GM18873 (cell line): Measurements from ENCODE around the gene PARD3B.

Experiments
- ATAC-seq: cut with Tn5 transposase; IDR thresholded peaks from one replicate; pipeline ENCODE4 v1.9.1; 2021; ENCODE audit warnings: mild to moderate bottlenecking, moderate library complexity, moderate number of reproducible peaks; ENCODE audit not compliant: unreplicated experiment, low FRiP score

PARD3B gene

DNA sequence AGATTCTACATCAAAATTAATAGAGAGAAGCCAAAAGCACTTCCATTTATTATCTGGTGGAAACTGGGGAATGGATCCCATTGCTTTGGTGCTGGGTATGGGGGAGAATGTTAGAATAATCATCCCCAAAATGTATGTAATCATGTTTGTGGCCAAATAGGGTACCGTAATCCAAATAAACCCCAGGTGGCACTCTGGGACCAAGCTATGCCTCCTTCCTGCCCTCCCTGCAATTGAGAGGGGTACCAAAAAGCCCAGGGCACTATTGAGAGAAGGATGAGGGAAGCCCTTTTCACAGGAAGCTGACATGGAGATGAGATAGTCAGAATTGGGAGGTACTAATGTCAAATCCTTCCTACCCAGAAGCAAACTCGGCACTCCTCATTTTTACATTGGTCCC, 1051.3 kb downstream of the PARD3B start:
- ATAC-seq: no peak

DNA sequence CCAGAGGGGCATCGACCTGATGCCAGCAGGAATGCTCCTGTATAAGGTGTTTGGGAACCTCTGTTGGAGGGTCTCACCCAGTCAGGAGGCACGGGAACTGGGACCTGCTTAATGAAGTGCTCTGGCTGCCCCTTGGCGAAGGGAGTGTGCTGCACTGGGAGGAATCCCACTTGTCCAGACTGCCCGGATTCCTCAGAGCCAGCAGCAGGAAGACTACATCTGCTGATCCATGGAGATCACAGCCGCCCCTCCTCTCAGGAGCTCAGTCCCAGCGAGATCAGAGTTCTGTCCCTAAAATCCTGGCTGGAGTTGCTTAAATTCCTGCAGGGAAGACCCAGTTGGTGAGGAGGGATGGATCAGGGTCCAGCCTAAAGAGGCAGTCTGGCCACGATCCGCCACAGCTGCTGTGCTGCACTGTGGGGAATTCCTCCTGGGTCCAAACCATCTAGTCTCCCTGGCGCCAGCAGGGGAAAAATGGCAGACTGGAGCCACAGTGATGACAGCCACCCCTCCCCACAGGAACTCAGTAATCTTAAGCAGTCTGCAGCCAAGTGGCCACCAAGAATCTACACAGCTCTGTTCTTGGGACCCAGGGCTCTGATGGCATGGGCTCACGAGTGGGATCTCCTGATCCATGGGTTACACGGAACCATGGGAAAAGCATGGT, 1060.5 kb downstream of the PARD3B start:
- ATAC-seq: no peak

DNA sequence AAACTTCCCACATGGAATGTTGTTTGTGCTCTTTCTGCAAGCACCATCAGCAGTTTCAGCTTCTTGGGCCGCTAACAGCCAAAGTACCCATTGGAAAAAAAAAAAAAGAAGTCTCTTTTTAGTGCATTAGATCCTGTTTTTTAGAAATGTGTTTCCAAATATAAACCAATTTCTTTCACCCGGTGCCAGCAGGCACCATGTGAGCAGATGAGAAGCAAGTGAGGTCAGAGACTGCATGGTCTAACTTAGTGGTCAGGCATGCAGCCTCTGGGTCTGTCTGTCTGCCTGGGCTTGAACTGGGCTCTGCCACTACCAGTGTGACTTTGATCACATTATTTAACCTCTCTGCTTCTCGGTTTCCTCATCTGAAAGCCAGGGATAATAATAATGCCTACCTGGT, 1061.9 kb downstream of the PARD3B start:
- ATAC-seq: no peak

DNA sequence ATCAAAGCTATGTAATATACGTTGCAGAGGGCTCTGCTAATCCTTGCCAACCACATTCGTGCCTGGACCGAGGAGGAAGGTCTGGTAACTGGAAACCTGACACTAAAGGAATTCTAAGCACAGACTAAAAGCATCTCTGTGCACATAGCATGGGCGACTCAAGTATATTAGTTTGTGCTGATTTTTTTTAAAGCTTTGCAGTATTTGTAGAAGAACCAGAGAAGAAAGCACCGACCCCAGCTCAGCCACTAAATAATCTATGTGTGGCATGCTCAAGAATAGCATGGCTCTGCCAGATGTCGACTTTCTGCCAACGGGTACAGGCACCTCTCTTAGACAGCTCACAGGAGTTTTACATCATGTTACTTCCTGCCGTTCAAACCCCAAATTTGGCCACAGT, 1063.8 kb downstream of the PARD3B start:
- ATAC-seq: no peak

DNA sequence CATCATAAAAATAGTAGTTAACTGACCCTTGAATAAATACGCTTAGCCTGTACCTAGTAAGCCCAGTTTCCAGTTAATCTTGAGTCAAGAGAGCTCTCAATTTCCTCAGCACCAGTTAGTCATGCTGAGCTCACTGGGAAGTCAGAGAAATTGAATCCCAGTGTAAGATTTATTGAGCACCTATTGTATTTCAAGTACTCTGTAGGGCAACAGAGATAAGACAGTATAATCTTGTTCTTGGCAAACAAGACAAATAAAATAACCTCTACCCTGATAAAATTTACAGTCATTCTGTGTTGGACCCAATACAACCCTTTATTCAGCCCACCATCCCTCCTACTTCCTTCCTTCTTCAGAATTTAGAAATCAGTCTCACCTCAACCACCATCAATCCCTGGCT, 1065.2 kb downstream of the PARD3B start:
- no peak for ATAC-seq

DNA sequence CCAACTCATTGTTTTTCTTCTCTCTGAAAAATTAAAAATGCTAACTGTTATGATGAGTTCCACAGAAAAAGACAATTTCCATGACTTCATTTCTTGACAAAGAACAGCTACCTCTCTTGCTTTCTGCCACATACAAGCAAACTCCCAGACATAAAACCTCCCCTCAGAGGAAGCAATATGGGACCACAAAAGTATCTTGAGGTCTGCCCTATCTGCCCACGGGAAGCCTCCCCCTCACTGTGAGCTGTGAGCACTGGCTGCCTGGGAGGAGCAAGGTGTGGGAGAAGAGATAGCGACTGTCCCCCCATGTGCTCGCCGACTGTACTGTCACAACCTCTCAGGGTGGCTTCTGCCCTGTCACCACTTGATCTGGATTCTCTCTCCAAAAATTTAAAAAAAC, 1067.4 kb downstream of the PARD3B start:
- ATAC-seq: no peak

DNA sequence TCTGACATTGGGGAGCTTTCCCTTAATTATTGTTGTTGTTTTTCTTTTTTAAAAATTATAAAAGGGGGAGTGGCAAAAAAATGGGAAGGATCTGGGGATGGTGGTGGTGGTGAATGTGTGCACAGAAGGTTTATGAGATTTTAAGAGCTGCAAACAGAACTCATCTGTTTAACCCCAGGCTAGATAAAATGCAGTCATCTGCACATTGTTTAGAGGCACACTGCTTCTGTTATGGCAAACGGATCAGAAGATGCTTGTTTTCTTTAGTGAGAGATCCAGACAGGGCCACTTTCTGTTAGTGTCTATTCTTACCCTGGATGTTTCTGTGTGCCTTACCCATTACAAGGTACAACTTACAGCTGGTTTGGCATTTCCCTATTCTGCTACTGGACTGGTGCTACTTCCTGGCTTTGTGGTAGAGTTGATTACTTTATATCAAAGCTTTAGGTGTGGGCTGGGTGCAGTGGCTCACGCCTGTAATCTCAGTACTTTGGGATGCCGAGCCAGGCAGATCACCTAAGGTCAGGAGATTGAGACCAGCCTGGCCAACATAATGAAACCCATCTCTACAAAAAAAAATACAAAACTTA, 1068.8 kb downstream of the PARD3B start:
- no peak for ATAC-seq

DNA sequence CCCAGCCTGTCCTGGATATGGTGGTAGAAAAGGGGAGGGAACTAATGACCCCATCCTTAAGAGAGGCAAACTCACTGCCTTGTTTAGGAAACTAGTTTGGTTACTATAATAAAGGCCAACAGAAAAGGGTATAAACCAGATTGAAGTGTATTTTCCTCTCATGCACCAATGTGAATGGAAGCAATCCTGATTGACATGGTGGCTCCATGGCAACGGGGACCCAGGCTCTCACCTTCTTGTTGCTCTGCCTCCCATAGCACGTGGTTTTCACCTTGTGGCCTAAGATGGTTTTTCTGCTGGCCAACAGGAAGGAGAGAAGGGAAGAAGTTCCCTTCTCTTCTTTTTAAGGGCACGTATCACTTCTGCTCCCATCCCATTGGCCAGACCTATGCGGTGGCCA, 1069.7 kb downstream of the PARD3B start:
- no peak for ATAC-seq

DNA sequence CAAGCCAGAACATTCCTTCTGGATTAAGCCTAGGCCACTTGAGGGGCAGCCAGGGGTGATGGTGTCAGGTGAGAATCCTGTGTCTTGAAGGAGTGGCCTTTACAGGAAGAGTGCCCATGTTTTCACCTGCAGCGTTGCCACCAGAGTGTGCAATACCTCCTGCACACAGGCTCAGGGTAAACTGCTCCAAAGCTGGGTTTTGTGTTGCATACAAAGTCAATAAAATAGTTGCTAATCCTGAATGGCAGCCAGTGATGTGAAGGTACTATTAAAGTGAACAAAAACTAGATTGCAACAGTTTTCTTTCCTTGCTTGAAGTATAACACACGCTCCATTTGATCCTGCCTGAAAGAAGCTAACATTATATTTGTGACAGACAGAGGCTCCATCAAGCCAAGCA, 1072.6 kb downstream of the PARD3B start:
- ATAC-seq: no peak

DNA sequence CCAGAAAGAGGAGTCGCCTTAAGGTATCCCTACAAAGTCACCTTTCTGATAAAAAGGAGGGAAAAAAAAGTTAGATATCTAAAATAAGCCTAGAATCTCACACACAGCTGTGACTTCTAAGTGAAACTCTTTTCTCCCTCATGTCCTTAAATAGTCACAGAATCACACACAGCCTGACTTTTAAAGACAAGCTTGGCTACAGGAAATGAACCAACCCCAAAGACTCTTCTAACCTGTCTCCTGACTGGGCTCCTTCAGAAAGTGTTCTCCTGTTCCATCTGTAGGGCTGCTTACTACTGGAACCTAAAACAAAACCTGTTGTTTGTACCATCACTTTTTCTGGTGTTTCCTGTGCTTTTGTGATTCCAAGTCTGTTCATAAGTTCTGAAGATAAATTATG, 1074.3 kb downstream of the PARD3B start:
- no peak for ATAC-seq

DNA sequence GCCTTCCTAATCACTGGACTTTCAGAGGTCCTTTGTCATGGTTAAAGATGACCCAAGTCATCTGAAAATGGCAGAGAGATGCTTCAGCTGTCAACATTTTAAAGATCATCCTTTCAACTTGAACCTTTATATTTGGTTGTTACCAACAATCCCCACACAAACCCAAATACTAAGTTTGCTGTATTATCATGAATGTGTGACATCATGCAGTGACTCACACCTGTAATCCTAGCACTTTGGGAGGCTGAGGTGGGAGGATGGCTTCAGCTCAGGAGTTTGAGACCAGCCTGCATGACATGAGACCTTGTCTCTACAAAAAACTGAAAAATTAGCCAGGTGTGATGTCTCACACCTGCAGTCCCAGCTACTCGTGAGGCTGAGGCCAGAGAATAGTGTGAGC, 1081.8 kb downstream of the PARD3B start:
- ATAC-seq: no peak

DNA sequence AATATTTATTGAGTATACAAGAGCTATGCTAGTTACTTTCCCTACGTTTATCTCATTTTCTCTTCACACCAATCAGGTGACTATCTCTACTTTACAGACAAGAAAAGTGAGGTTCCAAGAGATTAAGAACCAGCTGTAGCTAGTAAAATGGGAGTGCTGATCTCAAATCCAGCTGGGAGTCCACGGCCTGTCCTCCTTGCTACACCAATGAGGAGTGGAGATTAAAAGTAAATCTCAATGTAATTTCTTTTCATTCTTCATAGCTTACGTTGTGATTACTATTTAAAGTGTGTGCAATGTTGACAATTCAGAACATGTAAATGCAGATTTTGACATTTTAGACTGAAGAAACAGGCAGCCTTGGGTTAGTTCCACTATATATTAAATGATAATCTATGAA, 1083.1 kb downstream of the PARD3B start:
- ATAC-seq: no peak

DNA sequence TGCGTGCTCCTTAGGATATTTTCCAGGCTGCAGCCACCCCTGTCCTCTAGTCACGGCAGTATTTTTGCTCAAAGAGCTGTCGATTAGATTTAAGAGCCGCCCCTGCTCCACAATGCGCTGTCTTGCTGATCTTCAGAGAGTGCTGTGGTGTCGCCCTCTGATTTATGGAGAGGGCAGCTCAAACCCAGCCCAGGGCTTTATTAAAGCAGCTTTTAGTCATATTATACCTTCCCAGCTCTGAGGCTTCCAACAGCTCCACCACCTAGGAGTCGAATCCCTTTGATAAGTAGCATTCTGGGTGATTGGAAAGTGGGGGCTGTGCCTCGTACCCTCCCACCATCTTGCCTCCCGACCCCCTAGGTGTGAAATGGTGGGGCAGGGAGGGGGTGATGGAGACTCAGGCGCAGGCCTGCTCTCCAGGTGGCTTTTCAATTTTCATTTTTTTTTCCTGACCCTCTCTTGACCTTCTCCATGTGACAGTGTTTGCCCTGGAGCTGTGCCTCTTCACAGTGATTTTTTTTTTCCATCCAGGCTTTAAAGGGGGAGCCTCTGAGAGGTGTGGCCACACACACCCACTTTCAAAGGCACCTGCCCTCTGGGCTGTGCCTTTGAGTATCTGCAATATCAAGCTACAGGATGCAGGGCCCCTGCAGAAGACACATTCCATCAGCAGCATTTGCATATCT, 1084.0 kb downstream of the PARD3B start:
- ATAC-seq: no peak

DNA sequence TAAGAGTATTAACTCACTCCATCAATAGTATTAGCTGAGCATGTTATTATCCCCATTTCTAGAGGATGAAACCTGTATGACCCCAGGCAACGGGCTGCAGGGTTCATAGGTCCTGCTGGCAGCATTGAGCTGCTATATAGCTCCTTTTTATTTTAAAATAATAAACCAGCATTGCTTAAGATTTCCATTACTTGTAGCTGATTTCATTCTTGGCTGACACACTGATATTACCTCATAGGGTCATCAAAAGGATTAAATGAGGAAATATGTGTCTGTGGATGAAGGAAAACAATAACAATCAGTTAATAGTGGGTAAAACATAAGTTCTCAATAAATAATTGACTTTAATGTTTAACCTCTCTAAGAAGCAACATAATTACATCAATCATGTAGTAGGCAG, 1088.7 kb downstream of the PARD3B start:
- ATAC-seq: no peak

DNA sequence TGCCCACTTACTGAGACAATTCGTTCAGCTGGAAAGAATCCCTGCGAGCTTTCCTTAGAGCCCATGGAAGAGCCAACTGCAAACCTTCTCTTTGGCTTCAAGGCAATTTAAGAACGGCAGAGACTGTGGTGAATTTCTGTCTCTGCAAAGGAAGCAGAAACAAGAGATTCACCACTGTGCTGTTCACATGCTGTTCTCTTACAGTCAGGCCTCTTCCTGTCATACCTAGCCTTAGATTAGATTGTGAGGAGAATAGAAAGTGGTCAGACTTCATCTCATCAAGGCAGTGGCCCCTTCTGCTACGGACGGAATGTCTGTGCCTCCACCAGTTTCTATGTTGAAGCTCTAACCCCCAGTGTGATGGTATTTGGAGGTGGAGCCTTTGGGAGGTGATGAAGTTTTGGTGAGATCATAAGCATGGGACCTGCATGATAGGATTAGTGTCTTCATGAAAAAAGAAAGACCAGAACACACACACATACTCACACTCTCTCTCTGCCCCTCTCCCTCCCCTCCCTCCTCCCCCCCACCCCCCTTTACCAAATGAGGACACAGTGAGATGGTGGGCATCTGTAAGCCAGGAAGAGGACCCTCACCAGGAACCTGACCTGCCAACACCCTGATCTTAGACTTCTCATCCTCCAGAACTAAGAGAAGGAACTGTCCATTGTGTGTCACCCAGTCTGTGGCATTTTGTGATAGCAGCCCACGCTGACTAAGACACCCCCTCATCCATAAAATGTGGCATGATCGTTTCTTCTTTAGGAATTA, 1091.5 kb downstream of the PARD3B start:
- ATAC-seq: no peak

DNA sequence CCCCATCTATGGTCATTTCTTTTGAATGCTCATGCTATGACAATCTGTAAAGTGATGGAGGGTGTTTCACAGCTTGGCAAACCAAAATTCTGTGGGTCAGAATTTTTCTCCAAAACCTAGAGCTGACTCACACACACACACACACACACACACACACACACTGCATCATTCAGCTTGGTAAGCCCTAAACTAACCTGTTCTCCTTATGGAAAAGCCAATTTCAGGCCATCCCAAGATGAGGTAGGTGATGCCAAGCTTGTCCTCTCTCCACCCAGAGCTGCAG, 1092.0 kb downstream of the PARD3B start:
- ATAC-seq: no peak

DNA sequence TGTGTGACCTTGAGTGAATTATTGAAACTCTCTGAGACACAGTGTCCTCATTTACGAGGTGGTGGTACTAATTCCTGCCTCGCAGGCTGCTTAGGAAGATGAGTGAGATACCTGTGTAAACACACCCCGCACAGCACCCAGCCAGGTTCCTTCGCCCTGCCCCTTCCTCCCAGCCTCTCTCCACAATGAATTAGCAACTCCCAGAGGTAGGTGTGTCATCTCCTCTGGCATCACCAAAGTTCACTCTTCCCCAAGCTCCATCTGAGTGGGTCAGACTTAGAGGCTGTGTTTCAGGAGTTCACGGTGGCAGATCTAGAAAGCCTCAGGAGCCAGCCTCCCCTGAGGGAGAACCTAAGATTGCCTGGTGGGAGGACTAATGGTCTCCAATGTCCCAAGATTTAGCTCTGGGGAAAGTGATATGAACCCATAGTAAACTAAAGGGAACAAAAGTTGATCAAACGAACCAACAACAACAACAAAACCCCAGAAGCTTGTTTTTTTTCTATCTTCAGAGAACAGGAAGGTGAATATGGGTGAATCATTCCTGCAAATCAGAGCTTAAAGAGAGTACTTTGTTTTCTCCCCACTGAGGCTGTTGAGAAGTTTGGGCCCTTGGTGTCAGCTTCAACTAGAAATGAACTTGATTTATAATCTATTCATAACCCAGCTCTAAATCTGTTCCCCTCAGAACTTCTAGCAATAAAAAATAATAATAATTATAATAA, 1092.7 kb downstream of the PARD3B start:
- ATAC-seq: no peak

DNA sequence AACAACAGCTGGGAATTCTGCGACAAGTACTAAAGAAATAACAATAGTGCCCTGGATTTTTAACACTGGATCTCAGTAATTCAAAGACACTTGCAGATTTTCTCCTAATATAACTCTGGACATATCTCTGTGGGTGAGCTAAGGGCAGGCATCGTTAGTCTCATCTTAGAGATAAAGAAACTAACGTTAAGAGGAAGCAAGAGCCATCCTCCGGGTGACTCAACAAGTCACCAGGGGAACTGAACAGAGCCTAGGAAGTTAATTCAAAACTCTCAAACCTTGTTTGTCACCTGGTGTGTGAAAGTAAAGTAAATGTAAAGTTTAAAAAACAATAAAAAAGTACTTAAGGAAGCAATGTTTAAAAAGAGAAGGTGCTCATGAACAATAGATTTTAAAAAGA, 1095.4 kb downstream of the PARD3B start:
- ATAC-seq: no peak

DNA sequence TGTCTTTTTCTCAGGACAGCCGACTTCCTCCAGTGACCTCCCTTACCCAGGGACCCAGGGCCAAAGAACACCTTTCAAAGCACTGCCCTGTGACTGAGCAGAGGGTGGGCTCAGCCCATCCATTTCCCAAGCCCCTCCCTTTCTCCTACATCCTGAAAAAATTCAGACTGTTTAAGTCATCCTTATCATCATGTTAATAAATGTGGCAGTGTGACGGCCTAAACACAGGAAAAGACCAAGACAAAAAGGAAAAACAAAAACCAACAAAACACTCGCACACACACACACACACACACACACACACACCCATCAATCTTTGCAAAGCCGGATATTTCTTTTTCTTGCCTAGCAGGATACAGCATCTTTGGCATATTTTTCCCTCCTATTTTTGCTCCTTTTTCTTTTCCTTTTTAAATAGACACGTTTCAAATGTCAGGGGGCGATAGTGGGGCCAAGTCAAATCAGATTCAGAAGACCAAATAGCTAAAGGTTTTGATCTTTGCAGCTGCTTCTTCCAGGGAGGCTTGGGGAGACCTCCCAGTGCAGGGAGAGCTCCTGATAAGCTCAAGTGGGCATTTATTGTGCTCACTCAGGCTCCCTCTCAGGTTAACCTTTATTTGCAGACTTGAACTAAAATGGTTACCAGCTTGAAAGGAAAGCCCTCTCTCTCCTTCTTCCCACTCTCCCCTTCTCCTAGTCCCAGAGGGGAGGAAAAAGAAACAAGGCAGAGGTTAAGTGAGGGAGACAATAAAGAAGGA, 1097.5 kb downstream of the PARD3B start:
- no peak for ATAC-seq

DNA sequence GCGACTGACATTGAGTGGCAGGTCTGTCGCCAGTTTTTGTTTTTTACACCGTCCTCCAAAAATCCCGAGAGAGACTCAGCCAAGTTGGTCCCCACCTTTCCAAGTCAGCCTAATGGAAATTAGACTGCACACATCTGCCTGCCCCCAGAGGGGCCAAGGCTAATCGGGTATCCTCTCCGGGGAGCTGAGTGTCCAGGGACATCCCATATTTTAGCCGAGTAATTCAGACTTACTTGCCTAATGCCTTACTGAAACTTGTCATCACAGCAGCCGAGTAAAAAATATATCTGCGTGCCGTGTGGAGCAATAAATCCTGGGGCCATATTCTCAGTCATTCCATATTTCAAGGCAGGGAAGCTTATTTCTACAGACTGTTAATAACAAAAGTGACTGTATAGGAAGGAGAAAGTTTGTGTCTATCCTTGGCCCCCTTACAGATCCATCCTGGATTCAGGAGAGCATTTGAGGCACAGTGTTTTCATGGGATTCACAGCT, 1098.2 kb downstream of the PARD3B start:
- no peak for ATAC-seq
